ENCODE data around the gene RFTN1. TPM values are rescaled to one million over a fixed set of nuclear protein-coding genes. Genes with fewer than 3 reads are reported as not detected.

The RFTN1 gene
- total and polyA plus RNA-seq, 9 donors, result 25.2 to 63.1 (median 46.4) TPM

DNA sequence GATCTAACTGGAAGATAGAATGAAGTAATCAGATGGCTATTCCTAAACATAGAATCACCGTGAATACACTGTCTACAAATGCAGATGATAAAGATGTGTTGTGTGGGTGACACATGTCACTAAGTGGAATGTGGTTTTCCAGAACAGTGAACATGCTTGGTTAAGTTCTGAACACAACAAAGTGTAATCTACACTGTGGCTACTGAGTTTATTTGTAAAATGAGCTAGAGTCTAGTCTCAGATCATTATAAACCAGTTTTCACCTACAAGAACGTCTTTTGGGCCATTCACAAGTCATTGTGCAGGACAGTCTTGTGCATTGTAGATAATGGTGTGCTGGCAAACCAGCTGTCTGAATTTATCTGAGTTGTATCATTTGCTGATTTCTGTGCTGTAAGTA lies 213.2 kb downstream of the RFTN1 start:
- Histone ChIP-seq H3K27me3 (no peaks in the 10 kb centered on the region), H3K36me3 (no peaks in the 10 kb centered on the region), H3K9me3 (no peaks in the 10 kb centered on the region), H3K27ac (no peak overlapping the region), H3K4me1 (ENCODE audit: insufficient read depth) (no peaks in the 10 kb centered on the region), H3K4me3 (no peak overlapping the region)
- TF ChIP-seq, protein P1, sequence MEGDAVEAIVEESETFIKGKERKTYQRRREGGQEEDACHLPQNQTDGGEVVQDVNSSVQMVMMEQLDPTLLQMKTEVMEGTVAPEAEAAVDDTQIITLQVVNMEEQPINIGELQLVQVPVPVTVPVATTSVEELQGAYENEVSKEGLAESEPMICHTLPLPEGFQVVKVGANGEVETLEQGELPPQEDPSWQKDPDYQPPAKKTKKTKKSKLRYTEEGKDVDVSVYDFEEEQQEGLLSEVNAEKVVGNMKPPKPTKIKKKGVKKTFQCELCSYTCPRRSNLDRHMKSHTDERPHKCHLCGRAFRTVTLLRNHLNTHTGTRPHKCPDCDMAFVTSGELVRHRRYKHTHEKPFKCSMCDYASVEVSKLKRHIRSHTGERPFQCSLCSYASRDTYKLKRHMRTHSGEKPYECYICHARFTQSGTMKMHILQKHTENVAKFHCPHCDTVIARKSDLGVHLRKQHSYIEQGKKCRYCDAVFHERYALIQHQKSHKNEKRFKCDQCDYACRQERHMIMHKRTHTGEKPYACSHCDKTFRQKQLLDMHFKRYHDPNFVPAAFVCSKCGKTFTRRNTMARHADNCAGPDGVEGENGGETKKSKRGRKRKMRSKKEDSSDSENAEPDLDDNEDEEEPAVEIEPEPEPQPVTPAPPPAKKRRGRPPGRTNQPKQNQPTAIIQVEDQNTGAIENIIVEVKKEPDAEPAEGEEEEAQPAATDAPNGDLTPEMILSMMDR (IDR thresholded peaks at IDR 0.05), result no peak
- TF ChIP-seq POLR2A (IDR thresholded peaks at IDR 0.05) (no peak), EP300 (IDR thresholded peaks at IDR 0.05) (no peak)
- DNase-seq, result no peak
- 89 to 90% (median 90%) methylated on average over 2 of the region's 2 CpGs for whole genome bisulfite sequencing, 3 donors
- intact Hi-C loops (cut with DNase I), result no loop called here

DNA sequence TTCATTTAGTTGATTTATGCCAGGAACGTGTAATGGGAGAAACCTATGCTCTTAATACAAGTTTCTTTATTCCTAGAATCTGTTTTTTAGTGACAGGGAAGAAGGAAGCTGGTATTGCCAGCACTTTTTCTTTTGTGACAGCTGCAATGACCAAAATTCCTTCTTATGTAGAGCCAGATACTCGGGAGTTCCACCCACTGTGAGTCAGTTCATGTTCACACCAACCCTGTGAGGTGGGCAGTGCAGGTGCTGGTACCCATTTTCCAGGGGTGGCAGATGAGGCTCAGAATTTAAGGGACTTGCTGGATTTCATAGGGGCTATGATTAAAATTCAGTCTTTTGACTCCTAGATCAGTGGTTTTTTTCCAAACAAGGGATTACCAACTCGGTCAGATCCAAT lies 213.8 kb downstream of the RFTN1 start:
- 90 to 93% (median 90%) methylated on average over 3 of the region's 3 CpGs for WGBS, 3 donors
- DNase-seq, result no peak
- no peak overlapping the region for H3K27ac ChIP-seq

DNA sequence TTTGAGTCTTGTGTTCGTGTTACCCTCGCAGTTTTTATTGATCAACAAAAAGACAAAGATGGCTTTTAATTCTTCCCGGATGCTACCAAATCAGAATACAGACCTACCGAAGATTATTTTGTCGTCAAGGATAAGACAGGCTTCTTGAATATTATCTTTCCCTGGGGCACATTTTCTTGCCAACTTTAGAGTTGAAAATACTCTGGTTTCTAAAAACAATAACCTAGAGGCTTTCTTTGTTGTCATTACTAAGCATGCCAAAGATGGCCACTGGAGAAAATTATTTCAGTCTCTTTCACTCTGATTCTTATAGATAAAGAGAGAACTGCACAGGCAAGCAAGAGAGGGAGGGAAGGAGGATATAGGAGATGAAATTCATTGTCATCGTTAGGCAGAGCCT lies 214.6 kb downstream of the RFTN1 start:
- Histone ChIP-seq H3K27ac (no peak overlapping the region), H3K9me3 (no peaks in the 10 kb centered on the region), H3K4me3 (no peak overlapping the region), H3K36me3 (no peaks in the 10 kb centered on the region), H3K4me1 (ENCODE audit: insufficient read depth) (no peaks in the 10 kb centered on the region), H3K27me3 (no peaks in the 10 kb centered on the region)
- 39 to 69% (median 66%) methylated on average over 6 of the region's 6 CpGs for WGBS, 3 donors
- intact Hi-C loops (cut with DNase I), result loop anchor here in 1 of 4 donors (10.0 kb wide), 1 partner anchor 216 kb away; the partner anchor contains the start of gene RFTN1
- TF ChIP-seq POLR2A (IDR thresholded peaks at IDR 0.05) (no peak), EP300 (IDR thresholded peaks at IDR 0.05) (no peak)
- TF ChIP-seq, protein P1 (IDR thresholded peaks at IDR 0.05), result no peak
- no peak for DNase-seq

More for the DNA sequence above, 213.8 kb downstream of the RFTN1 start:
- no peak for TF ChIP-seq EP300 (IDR thresholded peaks at IDR 0.05)
- no peak for TF ChIP-seq POLR2A (IDR thresholded peaks at IDR 0.05)
- intact Hi-C loops (cut with DNase I), result loop anchor here in 1 of 4 donors (10.0 kb wide), 1 partner anchor 215 kb away; the partner anchor contains the start of gene RFTN1
- no peaks in the 10 kb centered on the region for H3K27me3 ChIP-seq
- no peaks in the 10 kb centered on the region for H3K9me3 ChIP-seq
- no peak overlapping the region for H3K4me3 ChIP-seq
- no peaks in the 10 kb centered on the region for H3K4me1 ChIP-seq (ENCODE audit: insufficient read depth)
- no peaks in the 10 kb centered on the region for H3K36me3 ChIP-seq

DNA sequence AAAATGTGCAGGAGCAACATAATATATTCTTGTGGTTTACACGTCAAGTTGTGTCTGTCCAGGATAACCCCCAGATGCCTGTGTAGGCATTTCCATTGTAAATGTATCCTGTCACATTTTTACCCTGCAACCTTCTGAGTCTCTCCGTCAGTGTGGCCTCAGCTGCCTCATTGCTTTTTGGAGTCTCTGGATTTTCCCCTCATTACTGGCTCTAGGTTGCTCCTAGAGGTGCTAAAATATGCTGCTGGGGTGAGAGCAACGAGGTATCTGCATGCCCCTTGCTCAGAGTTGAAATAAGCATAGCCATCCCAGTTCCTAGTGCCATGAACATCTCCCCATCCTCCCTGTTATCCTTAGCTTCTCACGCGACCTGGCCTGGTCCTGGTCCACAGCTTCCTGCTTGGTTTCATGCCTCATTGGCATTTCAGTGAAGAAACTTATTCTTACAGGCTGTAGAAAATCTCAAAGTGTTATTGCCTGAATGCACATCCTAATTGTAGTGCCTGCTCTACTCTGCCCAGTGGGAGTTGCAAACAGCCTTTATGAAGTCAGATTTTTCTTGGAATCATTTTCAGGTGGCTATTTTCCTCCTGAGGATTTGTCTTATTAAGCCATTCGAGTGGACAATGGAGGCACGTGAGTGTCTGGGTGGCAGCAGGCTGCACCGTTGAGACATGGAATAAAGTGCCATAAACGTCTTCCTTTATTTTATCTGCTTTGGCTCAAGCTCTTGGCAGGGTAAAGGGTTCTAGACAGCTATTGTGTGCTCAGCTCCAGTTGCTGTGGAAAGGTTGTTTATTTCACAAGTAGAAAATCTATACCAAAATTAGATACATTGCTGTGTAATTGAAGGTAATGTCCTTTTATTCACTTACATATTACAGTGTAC lies 215.3 kb downstream of the RFTN1 start:
- TF ChIP-seq, protein P1 (IDR thresholded peaks at IDR 0.05), result no peak
- TF ChIP-seq POLR2A (IDR thresholded peaks at IDR 0.05), result no peak
- TF ChIP-seq EP300 (IDR thresholded peaks at IDR 0.05), result no peak
- 73 to 74% (median 73%) methylated on average over 9 of the region's 9 CpGs for WGBS, 3 donors

More for the DNA sequence above, 215.3 kb downstream of the RFTN1 start:
- Histone ChIP-seq H3K36me3 (no peaks in the 10 kb centered on the region), H3K27ac (no peak overlapping the region), H3K27me3 (no peaks in the 10 kb centered on the region), H3K4me1 (ENCODE audit: insufficient read depth) (no peaks in the 10 kb centered on the region), H3K4me3 (no peak overlapping the region), H3K9me3 (no peaks in the 10 kb centered on the region)
- DNase-seq, result no peak
- intact Hi-C loops (cut with DNase I), result loop anchor here in 1 of 4 donors (10.0 kb wide), 1 partner anchor 217 kb away; the partner anchor contains the start of gene RFTN1

All from ovary (tissue), 9 donors.